Measurements from ENCODE around the gene ITPA. TPM values are rescaled to one million over a fixed set of nuclear protein-coding genes. Genes with fewer than 3 reads are reported as not detected.

Gene ITPA
- total RNA-seq, 1 donor from 2014 or later = 32.8 TPM

- intact Hi-C loops (cut with DNase I) = no loop called here
- DNase-seq (ENCODE audit: low spot score) = no peak
Measured at GRCh38 chr20:3237011-3237957, 28.0 kb downstream of the ITPA start.

GRCh38 chr20:3237958-3238615 lies 28.8 kb downstream of the ITPA start:
- intact Hi-C loops (cut with DNase I) = no loop called here
- ATAC-seq (no peak), DNase-seq (ENCODE audit: low spot score) (no peak)

More at GRCh38 chr20:3237011-3237957, 28.0 kb downstream of the ITPA start:
- ATAC-seq = no peak

DNA sequence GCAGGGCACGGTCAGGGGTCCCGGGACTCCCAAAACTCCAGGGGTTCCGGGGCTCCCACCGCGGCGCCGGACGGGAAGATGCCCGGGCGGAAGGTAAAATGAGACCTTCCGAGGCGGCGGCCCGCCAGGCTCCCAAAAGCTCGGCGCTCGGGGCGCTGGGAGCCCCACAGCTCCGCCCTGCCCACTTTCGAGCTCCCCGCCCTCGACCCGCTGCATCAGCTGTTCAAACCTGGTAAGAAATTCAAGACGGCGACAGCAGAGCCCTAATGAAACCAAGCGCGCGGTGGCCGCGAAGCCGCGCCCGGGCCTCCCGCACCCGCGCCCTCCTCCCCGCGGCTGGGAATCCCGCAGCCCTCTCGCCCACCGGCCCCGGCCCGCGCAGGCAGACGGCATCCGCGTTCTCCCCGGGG lies 29.3 kb downstream of the ITPA start:
- intact Hi-C loops (cut with DNase I) = no loop called here
- DNase-seq (ENCODE audit: low spot score) (no peak), ATAC-seq (no peak)

- ATAC-seq = peak; percentile 34
- intact Hi-C loops (cut with DNase I) = no loop called here
Measured at GRCh38 chr20:3239026-3239866, 29.9 kb downstream of the ITPA start, which contains the start of gene SLC4A11. Gene SLC4A11 (minus strand): TSS chr20:3239190. CDS start chr20:3239137, 53 bp downstream.

DNA sequence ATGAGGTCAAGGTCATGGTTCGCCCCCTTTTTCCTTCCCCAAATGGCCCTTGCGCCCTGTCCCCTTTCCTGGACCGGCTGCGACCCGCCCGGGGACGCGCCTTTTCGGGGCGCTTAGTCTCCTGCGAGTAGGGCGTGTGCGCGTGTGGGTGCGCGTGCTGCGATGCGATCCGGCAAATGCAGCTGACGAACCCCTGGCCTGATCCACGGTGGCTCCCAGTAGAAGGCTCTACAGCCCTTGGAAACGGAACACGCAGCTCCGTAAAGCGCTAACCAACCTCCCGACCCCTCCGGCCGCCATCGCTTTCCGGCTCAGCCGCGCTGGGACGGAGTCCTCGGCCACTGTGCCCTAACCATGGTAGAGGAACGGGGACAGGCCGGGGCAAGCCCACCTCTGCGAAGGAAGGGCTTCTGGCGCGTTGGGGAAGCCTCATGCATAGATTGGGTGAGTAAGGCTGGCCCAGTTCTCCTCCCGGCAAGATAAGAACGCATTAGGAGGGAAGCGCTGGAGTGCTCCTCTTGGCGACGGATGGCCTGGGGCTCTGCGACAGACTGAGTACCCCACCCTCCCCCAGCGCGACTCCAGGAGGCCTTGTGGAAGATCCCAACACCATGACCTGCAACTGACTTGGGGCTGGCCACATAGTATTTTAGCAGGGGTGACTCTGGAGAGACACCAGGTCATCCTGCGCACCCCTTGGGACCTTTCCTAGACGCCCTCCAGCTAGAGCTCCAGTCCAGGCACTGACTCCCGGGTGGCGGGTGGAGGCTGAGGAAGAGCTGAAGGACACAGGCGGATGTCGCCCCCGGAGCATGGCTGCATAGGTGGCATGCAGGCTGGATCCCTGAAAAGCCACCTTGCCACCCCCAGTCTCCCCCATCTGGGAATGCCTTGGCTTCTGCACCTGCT lies 30.8 kb downstream of the ITPA start:
- no peak for DNase-seq (ENCODE audit: low spot score)
- intact Hi-C loops (cut with DNase I) = no loop called here
- peak; percentile 7 for ATAC-seq

More at GRCh38 chr20:3239026-3239866, 29.9 kb downstream of the ITPA start, which contains the start of gene SLC4A11:
- DNase-seq (ENCODE audit: low spot score) = no peak

- intact Hi-C loops (cut with DNase I) = no loop called here
- ATAC-seq (no peak), DNase-seq (ENCODE audit: low spot score) (no peak)
Measured at GRCh38 chr20:3240776-3241363, 31.6 kb downstream of the ITPA start.

DNA sequence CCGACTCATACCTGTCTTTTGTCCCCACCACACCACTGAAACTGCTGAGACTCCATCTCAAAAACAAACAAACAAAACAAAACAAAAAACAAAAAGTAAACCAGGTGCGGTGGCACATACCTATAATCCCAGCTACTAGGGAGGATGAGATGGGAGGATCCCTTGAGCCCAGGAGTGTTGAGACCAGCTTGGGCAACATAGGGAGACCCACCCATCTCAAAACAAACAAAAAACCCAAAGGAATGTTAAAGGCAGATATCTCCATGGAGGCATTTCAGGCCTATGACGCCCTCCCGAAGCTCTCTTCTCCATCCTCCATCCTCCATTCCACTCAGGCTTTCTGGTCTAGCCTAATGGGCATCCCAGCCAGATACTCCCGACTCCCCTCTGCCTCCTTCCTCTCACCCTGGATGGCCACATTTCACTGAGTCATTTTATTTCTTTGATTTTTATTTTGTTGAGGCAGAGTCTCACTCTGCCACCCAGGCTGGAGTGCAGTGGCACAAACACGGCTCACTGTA lies 32.9 kb downstream of the ITPA start:
- ATAC-seq = no peak
- intact Hi-C loops (cut with DNase I) = no loop called here
- DNase-seq (ENCODE audit: low spot score) = no peak

- DNase-seq (ENCODE audit: low spot score) (no peak), ATAC-seq (no peak)
- intact Hi-C loops (cut with DNase I) = no loop called here
Measured at GRCh38 chr20:3243718-3244358, 34.5 kb downstream of the ITPA start.

DNA sequence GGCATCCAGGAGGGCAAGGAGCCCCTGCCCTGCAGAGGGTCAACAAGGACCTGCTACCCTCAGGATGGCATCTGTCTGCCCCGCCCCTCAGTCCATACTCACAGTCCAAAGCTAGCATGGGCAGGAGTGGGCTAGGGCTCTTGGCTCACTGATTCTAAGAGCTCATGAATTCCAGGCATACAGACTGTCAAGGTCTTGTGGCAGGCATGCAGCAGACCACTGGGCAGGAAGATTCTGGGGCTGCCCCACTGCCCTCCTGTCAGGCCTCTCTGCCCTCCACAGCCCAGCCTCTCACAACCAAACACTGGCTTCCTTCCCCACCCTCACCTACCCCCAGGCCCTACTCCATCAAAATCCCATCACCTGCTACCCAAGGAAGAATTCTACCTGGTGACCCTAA lies 35.3 kb downstream of the ITPA start:
- intact Hi-C loops (cut with DNase I) = no loop called here
- DNase-seq (ENCODE audit: low spot score) (no peak), ATAC-seq (no peak)

GRCh38 chr20:3245156-3245555 lies 35.9 kb downstream of the ITPA start:
- no peak for DNase-seq (ENCODE audit: low spot score)
- intact Hi-C loops (cut with DNase I) = no loop called here
- no peak for ATAC-seq

- no peak for ATAC-seq
- intact Hi-C loops (cut with DNase I) = no loop called here
Measured at GRCh38 chr20:3245711-3246110, 36.4 kb downstream of the ITPA start.

GRCh38 chr20:3246682-3247081 lies 37.4 kb downstream of the ITPA start:
- no peak for ATAC-seq
- intact Hi-C loops (cut with DNase I) = no loop called here
- DNase-seq (ENCODE audit: low spot score) = no peak

More at GRCh38 chr20:3245711-3246110, 36.4 kb downstream of the ITPA start:
- no peak for DNase-seq (ENCODE audit: low spot score)

DNA sequence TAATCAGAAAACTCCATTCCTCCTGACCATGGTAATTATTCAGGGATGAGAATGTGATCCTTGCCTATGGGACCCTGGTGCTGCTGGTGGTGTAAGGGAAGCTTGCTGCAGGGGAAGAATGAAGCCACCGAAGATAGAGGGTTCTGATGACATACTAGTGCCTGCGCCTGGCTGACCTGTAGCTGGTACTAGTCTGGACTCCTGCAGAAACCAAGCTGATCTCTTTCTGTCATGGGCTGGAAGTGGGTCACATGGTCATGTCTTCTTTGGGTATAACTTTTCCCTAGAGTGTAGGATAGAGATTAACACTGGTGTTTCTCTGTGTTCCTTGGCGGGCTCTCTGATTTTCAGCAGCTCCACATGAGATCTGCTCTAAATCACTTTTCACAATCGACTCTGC lies 38.3 kb downstream of the ITPA start:
- intact Hi-C loops (cut with DNase I) = no loop called here
- DNase-seq (ENCODE audit: low spot score) (no peak), ATAC-seq (peak; percentile 42)

GRCh38 chr20:3248167-3248992 lies 39.1 kb downstream of the ITPA start:
- intact Hi-C loops (cut with DNase I) = no loop called here
- ATAC-seq (peak; percentile 58), DNase-seq (ENCODE audit: low spot score) (no peak)

GRCh38 chr20:3248993-3249347 lies 39.7 kb downstream of the ITPA start:
- intact Hi-C loops (cut with DNase I) = no loop called here
- peak; percentile 7 for ATAC-seq
- no peak for DNase-seq (ENCODE audit: low spot score)

DNA sequence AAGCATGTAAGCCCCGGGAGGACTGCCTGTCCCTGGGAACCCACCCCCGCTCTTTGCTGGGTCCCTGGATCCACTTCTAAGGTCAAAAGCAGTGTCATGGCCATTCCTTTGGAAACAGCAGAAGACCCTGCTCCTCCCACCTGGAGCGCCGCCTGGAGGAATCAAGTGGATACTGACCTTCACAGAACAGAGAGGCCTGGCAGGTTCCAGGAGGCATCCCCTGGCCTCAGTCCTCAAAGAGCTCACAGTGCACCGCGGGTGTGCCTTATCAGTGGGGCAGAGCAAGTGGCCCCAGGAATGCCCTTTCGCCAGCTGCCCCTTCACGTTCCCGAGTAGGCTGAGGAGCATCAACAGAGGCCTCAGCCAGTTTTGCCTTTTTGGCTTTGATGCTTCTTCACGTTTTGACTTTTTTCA lies 40.8 kb downstream of the ITPA start:
- intact Hi-C loops (cut with DNase I) = no loop called here
- no peak for ATAC-seq
- DNase-seq (ENCODE audit: low spot score) = no peak
